IMR-90 (cell line): ENCODE measurements around the gene STIM1. TPM values are rescaled to one million over a fixed set of nuclear protein-coding genes. Genes with fewer than 3 reads are reported as not detected.

ENCODE experiments used
- ATAC-seq: fragments of 200-7000 bp; cut with Tn5 transposase; 2 replicates; pipeline ENCODE4 v1.9.1; 2020; ENCODE audit warnings: low read depth, mild to moderate bottlenecking, moderate library complexity
- BruUV-seq: library from RNA; stranded (reverse); fragments of 400-500 nt; replicated peaks from 2 replicates; lab custom pipeline; 2021; lab: Mats Ljungman, UMichigan
- CTCF ChIA-PET: fragments of 300-600 bp; formaldehyde crosslinking; extraction: SDS; loops from one replicate; lab custom pipeline; 2021; ENCODE audit warnings: antibody characterized with exemption; lab: Yijun Ruan, JAX
- POLR2A ChIA-PET: fragments of 300-600 bp; sonication (Branson Sonifier 250); formaldehyde crosslinking; loops from one replicate; lab custom pipeline; 2022; ENCODE audit warnings: antibody characterized with exemption; ENCODE audit not compliant: unreplicated experiment; lab: Charles Lee
- DNase-seq: peaks from one replicate; pipeline ENCODE4 v3.0.0; 2013
- H2AFZ ChIP-seq: replicated peaks from 2 replicates; pipeline ENCODE3; 2013; ENCODE audit warnings: low read length, mild to moderate bottlenecking; ENCODE audit not compliant: poor library complexity
- H2AK5ac ChIP-seq: 2 replicates; pipeline ENCODE4 v1.6.1; 2013; ENCODE audit warnings: low read depth, low read length, inconsistent platforms
- H2AK9ac ChIP-seq: replicated peaks from 2 replicates; pipeline ENCODE3; 2013; ENCODE audit warnings: mild to moderate bottlenecking, low read depth, low read length, moderate library complexity; ENCODE audit not compliant: poor library complexity
- H2BK120ac ChIP-seq: 2 replicates; pipeline ENCODE4 v1.6.1; 2013; ENCODE audit warnings: low read depth, low read length, inconsistent platforms
- H2BK15ac ChIP-seq: 3 replicates; pipeline ENCODE4 v1.6.1; 2013; ENCODE audit warnings: low read depth, low read length, inconsistent platforms
- H2BK20ac ChIP-seq: 2 replicates; pipeline ENCODE4 v1.6.1; 2013; ENCODE audit warnings: low read depth, mild to moderate bottlenecking, inconsistent platforms, low read length, moderate library complexity
- H2BK5ac ChIP-seq: 2 replicates; pipeline ENCODE4 v1.6.1; 2013; ENCODE audit warnings: mild to moderate bottlenecking, low read depth, low read length, inconsistent platforms; ENCODE audit not compliant: poor library complexity, severe bottlenecking
- H3K14ac ChIP-seq: replicated peaks from 2 replicates; pipeline ENCODE4 v1.6.1; 2013; ENCODE audit warnings: low read depth, low read length, inconsistent platforms
- H3K18ac ChIP-seq: 2 replicates; pipeline ENCODE4 v1.6.1; 2013; ENCODE audit warnings: low read depth, low read length, control low read depth
- H3K23ac ChIP-seq: 2 replicates; pipeline ENCODE4 v1.6.1; 2013; ENCODE audit warnings: low read depth, low read length, inconsistent platforms
- H3K27ac ChIP-seq: 2 replicates; pipeline ENCODE4 v1.5.1; 2013; ENCODE audit warnings: mild to moderate bottlenecking, control low read depth, low read length; ENCODE audit not compliant: insufficient read depth
- H3K27me3 ChIP-seq: 2 replicates; pipeline ENCODE4 v1.6.1; 2013; ENCODE audit warnings: low read length; ENCODE audit not compliant: control insufficient read depth, insufficient read depth
- H3K36me3 ChIP-seq: 2 replicates; pipeline ENCODE4 v1.6.1; 2013; ENCODE audit warnings: low read length, mixed read lengths; ENCODE audit not compliant: control insufficient read depth, insufficient read depth
- H3K4ac ChIP-seq: 2 replicates; pipeline ENCODE4 v1.6.1; 2013; ENCODE audit warnings: low read depth, low read length, inconsistent platforms
- H3K4me1 ChIP-seq: 2 replicates; pipeline ENCODE4 v1.6.1; 2013; ENCODE audit warnings: low read length, mixed read lengths; ENCODE audit not compliant: control insufficient read depth, insufficient read depth
- H3K4me2 ChIP-seq: 2 replicates; pipeline ENCODE4 v1.6.1; 2013; ENCODE audit warnings: low read depth, mild to moderate bottlenecking, control low read depth, low read length, moderate library complexity
- H3K4me3 ChIP-seq: 2 replicates; pipeline ENCODE4 v1.5.1; 2013; ENCODE audit warnings: low read depth, mild to moderate bottlenecking, control low read depth, low read length, moderate library complexity; ENCODE audit not compliant: insufficient read depth
- H3K56ac ChIP-seq: 2 replicates; pipeline ENCODE4 v1.6.1; 2013; ENCODE audit warnings: low read length, inconsistent platforms; ENCODE audit not compliant: insufficient read depth; ENCODE audit errors: extremely low read depth
- H3K79me1 ChIP-seq, 2 experiments: 2 replicates each; pipeline ENCODE4 v1.6.1; 2013; ENCODE audit warnings: low read length in 2 of 2, inconsistent platforms in 1 of 2, low read depth in 1 of 2
- H3K9ac ChIP-seq: 2 replicates; pipeline ENCODE4 v1.6.1; 2013; ENCODE audit warnings: low read depth, low read length, control low read depth
- H3K9me1 ChIP-seq: 2 replicates; pipeline ENCODE4 v1.6.1; 2013; ENCODE audit warnings: low read length, inconsistent platforms; ENCODE audit not compliant: insufficient read depth
- H3K9me3 ChIP-seq: 2 replicates; pipeline ENCODE4 v1.6.1; 2013; ENCODE audit warnings: low read length; ENCODE audit not compliant: control insufficient read depth, insufficient read depth
- H4K20me1 ChIP-seq: 2 replicates; pipeline ENCODE4 v1.6.1; 2013; ENCODE audit warnings: low read length, inconsistent platforms; ENCODE audit not compliant: insufficient read depth
- H4K5ac ChIP-seq: 2 replicates; pipeline ENCODE4 v1.6.1; 2013; ENCODE audit warnings: mild to moderate bottlenecking, low read depth, low read length, control low read depth
- H4K8ac ChIP-seq, 2 experiments: 2 replicates each; pipeline ENCODE4 v1.6.1; 2013; ENCODE audit warnings: low read depth in 2 of 2, low read length in 2 of 2, control low read depth in 1 of 2, inconsistent platforms in 1 of 2
- H4K91ac ChIP-seq: 2 replicates; pipeline ENCODE4 v1.6.1; 2013; ENCODE audit warnings: low read depth, low read length, inconsistent platforms; ENCODE audit not compliant: insufficient read depth
- BHLHE40 ChIP-seq: fragments of 150-350 bp; IDR thresholded peaks from 2 replicates; pipeline ENCODE4 v1.6.1; 2016; ENCODE audit warnings: mild to moderate bottlenecking, low read depth, low read length
- CHD1 ChIP-seq: IDR thresholded peaks from 2 replicates; pipeline ENCODE4 v1.6.1; 2012; ENCODE audit warnings: low read depth, low read length, improper control_type of control experiment
- FOS ChIP-seq: fragments of 150-350 bp; IDR thresholded peaks from 2 replicates; pipeline ENCODE4 v1.6.1; 2016; ENCODE audit warnings: low read depth, low read length
- MAZ ChIP-seq: IDR thresholded peaks from 2 replicates; pipeline ENCODE4 v1.6.1; 2012; ENCODE audit warnings: low read depth, mild to moderate bottlenecking, low read length, improper control_type of control experiment, moderate library complexity, borderline replicate concordance
- MXI1 ChIP-seq: IDR thresholded peaks from 2 replicates; pipeline ENCODE4 v1.6.1; 2012; ENCODE audit warnings: low read depth, mild to moderate bottlenecking, low read length, moderate library complexity, borderline replicate concordance
- NFE2L2 ChIP-seq: fragments of 150-350 bp; IDR thresholded peaks from 2 replicates; pipeline ENCODE4 v1.6.1; 2016; ENCODE audit warnings: low read depth, mild to moderate bottlenecking, low read length
- RCOR1 ChIP-seq: IDR thresholded peaks from 2 replicates; pipeline ENCODE4 v1.6.1; 2012; ENCODE audit warnings: mild to moderate bottlenecking, low read length, improper control_type of control experiment; ENCODE audit not compliant: insufficient replicate concordance
- RFX5 ChIP-seq: IDR thresholded peaks from 2 replicates; pipeline ENCODE4 v1.8.0; 2012; ENCODE audit warnings: low read depth, mild to moderate bottlenecking, low read length, moderate library complexity
- SMC3 ChIP-seq: fragments of 150-350 bp; IDR thresholded peaks from 2 replicates; pipeline ENCODE4 v1.6.1; 2016; ENCODE audit warnings: low read depth, mild to moderate bottlenecking, antibody characterized with exemption, low read length, moderate library complexity
- WGBS, 2 experiments: methylation state at CpG; one replicate each; pipeline versions ENCODE4 v1.1.5 to v1.1.7; 2013; ENCODE audit warnings: missing lambda C conversion rate in 2 of 2; ENCODE audit not compliant: insufficient read length in 1 of 2; ENCODE audit errors: extremely low coverage in 2 of 2; 5-methylcytosine and 5-hydroxymethylcytosine counted together
- dilution Hi-C: fragments of 300-500 bp; cut with HindIII; formaldehyde crosslinking; loops from one replicate; pipeline ENCODE4 v1.14.3; 2018; ENCODE audit warnings: low sequenced_read_pairs; ENCODE audit not compliant: unreplicated experiment
- in situ Hi-C: fragments of 300-500 bp; cut with MboI; formaldehyde crosslinking; loops from 3 replicates; pipeline ENCODE4 v1.14.3; 2019; ENCODE audit warnings: low sequenced_read_pairs, inconsistent platforms, mixed read lengths
- intact Hi-C: fragments of 100-400 bp; cut with micrococcal nuclease; formaldehyde crosslinking; loops from 2 replicates; pipeline ENCODE4 v1.10.0; 2022
- polyA plus RNA-seq, 3 experiments: library from polyadenylated mRNA; depleted of rRNA; stranded (reverse); fragments of >200 nt; gene quantifications; 2 replicates each; pipeline ENCODE4 v1.2.3, GENCODE V29; 2012; ENCODE audit warnings: low replicate concordance in 1 of 3
- total RNA-seq: library from RNA; depleted of rRNA; stranded (reverse); fragments of >200 nt; gene quantifications from 2 replicates; pipeline ENCODE4 v1.2.3, GENCODE V29; 2012
- TF ChIP-seq, protein P1 (sequence below): conservative IDR thresholded peaks from 2 replicates; pipeline ENCODE4 v1.5.1; 2012; ENCODE audit warnings: mild to moderate bottlenecking, low read depth, low read length, improper control_type of control experiment

STIM1 gene
- total and polyA plus RNA-seq, 2 of the 4 experiments (the other 2 are of a cell fraction): 17.9 to 23.0 TPM

DNA sequence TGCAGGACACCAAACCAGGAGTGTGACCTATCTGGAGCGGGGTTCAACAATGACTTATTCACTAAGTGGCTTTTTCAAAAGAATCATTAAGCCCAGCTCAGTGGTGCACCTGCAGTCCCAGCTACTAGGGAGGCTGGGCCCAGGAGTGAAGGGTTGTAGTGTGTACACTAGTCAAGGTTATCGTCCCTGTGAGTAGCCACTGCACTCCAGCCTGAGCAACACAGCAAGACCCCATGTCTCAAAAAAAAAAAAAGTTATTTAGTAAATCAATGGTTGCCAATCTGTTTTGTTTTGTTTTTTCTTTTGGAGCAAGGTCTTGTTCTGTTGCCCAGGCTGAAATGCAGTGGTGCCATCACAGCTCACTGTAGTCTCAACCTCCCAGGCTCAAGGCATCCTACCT, 22.6 kb upstream of the STIM1 start:
- TF ChIP-seq BHLHE40 (no peak), CHD1 (no peak), SMC3 (no peak), FOS (no peak), RCOR1 (no peak), MAZ (no peak), NFE2L2 (no peak), MXI1 (no peak), RFX5 (no peak)
- TF ChIP-seq, protein P1, sequence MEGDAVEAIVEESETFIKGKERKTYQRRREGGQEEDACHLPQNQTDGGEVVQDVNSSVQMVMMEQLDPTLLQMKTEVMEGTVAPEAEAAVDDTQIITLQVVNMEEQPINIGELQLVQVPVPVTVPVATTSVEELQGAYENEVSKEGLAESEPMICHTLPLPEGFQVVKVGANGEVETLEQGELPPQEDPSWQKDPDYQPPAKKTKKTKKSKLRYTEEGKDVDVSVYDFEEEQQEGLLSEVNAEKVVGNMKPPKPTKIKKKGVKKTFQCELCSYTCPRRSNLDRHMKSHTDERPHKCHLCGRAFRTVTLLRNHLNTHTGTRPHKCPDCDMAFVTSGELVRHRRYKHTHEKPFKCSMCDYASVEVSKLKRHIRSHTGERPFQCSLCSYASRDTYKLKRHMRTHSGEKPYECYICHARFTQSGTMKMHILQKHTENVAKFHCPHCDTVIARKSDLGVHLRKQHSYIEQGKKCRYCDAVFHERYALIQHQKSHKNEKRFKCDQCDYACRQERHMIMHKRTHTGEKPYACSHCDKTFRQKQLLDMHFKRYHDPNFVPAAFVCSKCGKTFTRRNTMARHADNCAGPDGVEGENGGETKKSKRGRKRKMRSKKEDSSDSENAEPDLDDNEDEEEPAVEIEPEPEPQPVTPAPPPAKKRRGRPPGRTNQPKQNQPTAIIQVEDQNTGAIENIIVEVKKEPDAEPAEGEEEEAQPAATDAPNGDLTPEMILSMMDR: no peak
- Histone ChIP-seq H2BK15ac (no peak overlapping the region), H2AK5ac (no peak overlapping the region), H3K14ac (no peak overlapping the region), H3K23ac (no peak overlapping the region), H3K27me3 (no peaks in the 10 kb centered on the region), H3K4me2 (no peak overlapping the region), H3K4me3 (no peak overlapping the region), H2BK20ac (no peak overlapping the region), H3K4me1 (peaks cover 11% of the 10 kb centered on the region), H3K18ac (no peak overlapping the region), H2AFZ (no peak overlapping the region), H3K9me3 (no peaks in the 10 kb centered on the region), H3K4ac (no peak overlapping the region), H3K9ac (no peak overlapping the region), H4K8ac (no peak overlapping the region), H2BK5ac (no peak overlapping the region), H4K91ac (no peak overlapping the region), H2BK120ac (no peak overlapping the region), H4K5ac (no peak overlapping the region), H3K9me1 (peaks cover 46% of the 10 kb centered on the region), H2AK9ac (no peak overlapping the region), H4K20me1 (peaks cover 84% of the 10 kb centered on the region), H3K56ac (no peak overlapping the region), H3K79me1 (peaks cover 55 to 90% of the 10 kb centered on the region in 2 experiments), H3K36me3 (peaks cover 12% of the 10 kb centered on the region), H3K27ac (no peak overlapping the region)
- ChIA-PET POLR2A (no interaction called here), CTCF (no interaction called here)
- no CpG with 5 or more reads among the region's 2 CpGs for WGBS, 2 experiments
- in situ Hi-C loops (no loop called here), intact Hi-C loops (no loop called here), dilution Hi-C loops (no loop called here)
- DNase-seq: no peak
- no peak for ATAC-seq
- no TSS peak for BruUV-seq
